Stimulated activated naive CD8-positive, alpha-beta T cell treated with anti-CD3 and anti-CD28 coated beads, Interleukin-15, Interleukin-2, amounts not matched to agents 100 U/mL and 50 U/mL, for 24 hours (primary cell): Measurements from ENCODE around the gene FASN.
A peak's percentile ranks its signal among the peaks of the same experiment; 100 is the strongest.

ENCODE experiments used
- ATAC-seq: fragments of 150-1000 bp; cut with Tn5 transposase; one replicate; pipeline ENCODE4 v1.10.0; 2021
- DNase-seq: peaks from one replicate; pipeline ENCODE4 v3.0.0; 2021

The FASN gene

GRCh38 chr17:82101301-82101715 lies 3.3 kb upstream of the FASN start:
- DNase-seq: no peak
- no peak for ATAC-seq

DNA sequence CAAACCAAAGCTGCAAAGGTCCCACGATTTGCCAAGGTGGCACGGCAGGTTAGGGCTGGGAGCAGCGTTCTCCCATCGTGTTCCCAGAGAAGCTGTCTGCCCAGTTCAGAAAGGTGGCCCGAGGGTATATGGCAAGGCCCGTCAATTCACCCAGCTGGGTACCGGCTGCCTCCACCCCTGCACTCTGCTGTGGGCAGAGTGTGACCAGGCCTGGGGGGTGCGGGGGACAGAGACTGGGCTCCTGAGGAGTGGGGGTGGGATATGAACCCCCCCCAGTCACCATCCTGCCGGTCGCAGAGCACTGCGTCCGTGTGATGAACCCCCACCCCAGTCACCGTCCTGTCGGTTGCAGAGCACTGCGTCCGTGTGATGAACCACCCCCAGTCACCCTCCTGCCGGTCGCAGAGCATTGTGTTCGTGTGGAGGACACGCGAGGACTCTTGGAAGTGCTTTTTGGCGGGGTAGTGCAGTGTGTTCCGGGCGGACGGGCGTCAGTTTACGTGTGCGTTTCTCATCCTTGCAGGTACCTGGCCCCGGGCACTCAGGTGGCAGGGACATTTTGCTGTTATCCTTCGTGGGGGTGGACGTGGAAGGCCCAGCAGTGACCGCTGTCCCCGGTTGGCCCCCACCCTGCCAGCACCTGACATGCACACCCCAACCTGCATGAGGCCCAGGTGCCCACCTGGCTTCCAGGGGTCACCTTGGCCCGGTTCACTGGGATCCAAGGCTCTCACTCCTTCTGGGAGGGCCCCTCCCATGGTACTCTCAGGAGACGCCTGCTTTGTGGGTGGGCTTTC lies 2.7 kb upstream of the FASN start:
- DNase-seq: no peak
- ATAC-seq: no peak

GRCh38 chr17:82098939-82099763 lies 1.1 kb upstream of the FASN start:
- DNase-seq (no peak), ATAC-seq (peak; percentile 3)

GRCh38 chr17:82097919-82098168 lies 192 bp downstream of the FASN start:
- ATAC-seq: no peak
- no peak for DNase-seq

DNA sequence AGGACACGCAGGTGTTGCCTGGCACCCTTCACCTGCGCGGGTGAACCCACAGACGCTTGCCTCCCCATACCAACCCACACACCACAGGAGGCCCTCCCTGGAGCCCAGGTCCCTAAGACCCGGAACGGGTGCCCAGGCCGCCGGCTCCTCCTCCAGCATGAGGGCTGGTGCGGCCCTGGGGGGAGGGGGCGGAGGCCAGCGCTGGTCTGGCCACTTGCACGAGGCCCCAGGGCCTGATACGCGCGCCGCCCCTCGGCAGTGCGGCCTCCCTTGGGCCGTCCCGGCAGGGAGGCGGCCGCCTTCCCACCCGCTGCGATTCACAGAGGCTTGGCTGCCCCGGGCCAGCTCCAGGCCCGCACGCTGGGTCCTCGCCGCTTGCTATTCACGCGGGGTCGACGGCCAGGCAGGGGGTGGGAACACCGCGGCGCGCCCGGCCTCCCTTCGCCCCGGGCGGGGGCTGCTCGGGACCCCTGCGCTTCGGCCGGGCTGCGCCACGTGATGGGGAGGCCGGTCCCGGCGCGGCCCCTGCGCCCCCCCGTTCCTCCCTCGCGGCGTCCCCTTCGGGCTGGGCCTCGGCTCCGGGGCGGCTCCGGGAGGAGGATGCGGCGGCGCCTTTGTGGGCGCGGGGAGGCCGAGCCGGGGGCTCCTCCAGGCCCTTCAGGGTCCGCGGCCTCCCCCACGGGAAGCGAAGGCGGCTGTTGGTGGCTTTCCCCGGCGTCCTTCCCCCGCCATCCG lies 685 bp downstream of the FASN start:
- ATAC-seq (no peak), DNase-seq (peak; percentile 42)

GRCh38 chr17:82096709-82097183 lies 1.3 kb downstream of the FASN start:
- ATAC-seq: no peak
- no peak for DNase-seq

GRCh38 chr17:82095777-82096708 lies 2.0 kb downstream of the FASN start:
- ATAC-seq: no peak
- no peak for DNase-seq

DNA sequence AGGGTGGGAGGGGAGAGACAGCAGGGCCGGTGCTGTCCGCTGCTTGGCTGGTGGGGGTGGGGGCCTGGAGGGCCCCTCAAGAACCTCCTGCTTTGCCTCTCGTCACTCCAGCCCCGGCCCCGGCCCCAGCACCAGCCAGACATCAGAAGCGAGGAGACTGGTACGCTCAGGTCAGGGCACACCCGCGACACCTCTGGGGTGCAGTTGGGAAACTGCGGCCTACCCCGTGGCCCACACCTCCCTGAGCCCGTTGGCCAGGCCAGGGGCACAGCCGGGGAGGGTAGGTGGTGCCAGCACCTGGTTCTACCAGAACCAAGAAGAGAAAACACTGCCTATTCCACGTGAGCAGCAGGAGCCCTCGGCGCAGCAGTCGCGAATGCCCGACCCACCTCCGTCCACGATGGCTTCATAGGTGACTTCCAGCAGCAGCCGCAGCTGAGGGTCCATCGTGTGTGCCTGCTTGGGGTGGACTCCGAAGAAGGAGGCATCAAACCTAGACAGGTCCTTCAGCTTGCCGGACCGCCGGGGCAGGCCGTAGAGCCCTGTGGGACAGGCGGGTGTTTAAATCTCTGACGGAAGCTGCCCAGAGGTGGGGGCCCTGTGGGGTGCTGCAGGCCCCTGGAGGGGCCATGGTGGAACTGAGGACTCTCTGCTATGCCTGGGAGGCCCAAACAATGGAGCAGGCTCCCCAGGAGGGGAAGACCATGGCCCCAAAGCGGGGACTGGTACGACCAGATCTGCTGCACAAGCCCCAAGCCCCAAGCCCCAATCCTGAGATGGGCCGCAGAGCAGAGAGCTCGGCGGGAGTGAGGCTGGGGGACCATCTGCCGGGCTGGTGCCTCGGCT lies 2.9 kb downstream of the FASN start:
- DNase-seq: no peak

DNA sequence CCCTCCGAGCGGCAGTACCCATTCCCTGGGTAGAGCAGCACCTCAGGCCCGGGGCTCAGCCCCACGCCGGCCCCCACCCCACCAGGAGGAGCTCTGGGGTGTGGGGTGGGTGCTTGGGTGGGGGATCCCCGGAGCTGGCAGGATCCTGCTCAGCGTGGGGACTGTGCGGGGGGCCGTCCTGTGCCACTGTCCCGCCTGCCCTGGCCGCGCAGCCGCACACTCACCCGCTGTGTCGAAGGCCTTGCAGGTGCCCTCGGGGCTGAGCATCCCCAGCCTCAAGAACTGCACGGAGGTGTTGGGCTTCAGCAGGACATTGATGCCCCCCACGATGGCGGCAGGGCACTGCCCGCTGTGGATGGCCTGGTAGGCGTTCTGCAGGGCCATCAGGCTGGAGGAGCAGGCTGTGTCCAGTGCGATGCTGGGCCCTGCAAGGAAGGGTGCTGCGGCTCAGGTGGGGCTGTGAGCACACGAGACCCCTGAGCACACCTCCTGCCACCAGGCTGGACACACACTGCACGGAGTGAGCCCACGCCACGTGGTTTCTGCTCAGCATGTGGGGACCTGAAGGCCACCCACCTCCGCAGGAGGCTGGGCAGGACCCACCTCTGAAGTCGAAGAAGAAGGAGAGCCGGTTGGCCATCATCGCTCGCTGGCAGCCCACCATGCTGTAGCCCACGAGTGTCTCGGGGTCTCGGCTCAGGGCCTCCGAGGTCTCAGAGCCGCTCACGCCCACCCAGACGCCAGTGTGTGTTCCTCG lies 4.9 kb downstream of the FASN start:
- DNase-seq: no peak
- ATAC-seq: no peak

More for the DNA sequence above, 2.9 kb downstream of the FASN start:
- no peak for ATAC-seq

- DNase-seq (no peak), ATAC-seq (no peak)
Measured at GRCh38 chr17:82092628-82092994, 5.4 kb downstream of the FASN start.

DNA sequence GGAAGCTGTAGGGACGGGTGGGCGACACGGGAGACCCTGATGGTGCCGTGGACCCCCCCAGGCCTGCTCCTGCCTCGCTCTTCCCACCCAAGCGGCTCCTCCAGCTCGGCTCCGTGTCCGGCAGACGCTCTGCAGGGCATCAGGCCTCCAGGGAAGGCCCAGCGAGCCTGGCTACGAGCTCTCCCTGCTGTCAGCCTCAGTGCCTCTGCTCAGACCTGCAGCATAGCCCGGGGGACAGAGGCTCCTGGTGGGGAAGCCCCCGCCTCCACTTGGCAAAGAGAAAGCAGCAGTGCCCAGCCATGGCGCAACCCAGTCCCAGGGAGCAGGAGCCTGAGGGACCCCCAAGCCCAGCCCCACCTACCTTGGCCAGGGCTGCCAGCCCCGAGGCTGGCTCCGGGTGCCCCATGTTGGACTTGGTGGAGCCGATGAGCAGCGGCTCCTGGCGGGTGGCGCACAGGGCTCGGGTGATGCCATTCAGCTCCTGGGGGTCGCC lies 5.9 kb downstream of the FASN start:
- no peak for ATAC-seq
- no peak for DNase-seq

DNA sequence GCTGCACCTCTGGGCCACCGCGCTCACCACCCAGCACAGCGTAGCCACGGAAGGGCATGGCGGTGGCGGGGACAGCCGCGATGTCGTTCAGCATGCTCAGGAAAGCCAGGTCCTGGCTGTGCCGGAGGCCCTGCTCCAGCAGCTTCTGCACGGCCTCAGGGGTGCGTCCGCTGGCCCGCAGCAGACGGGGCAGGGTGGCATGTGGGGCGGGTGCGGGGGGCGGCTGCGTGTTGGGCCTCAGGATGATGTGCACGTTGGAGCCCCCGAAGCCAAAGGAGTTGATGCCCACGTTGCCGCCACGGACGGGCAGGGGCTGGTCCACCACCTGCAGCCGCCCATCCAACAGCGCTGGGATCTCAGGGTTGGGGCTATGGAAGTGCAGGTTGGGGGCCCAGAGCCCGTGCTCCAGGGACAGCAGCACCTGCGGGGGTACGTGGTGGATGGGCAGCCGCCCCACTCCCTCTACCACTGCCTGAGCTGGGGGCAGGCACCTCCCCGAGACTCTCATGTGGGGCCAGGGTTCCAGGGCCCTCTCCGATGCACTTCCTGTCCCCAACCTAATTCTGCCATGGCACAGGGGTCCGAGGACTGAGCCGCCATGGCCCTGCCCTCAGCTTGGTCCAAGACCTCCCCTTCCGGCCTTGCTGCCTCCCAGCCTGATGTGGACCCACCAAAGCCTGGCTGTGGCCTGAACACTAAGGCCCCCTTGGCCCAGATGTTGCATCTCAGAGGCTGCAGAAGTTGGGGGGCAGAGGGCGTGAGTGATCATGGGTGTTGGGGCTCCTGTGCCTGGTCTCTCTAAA lies 6.6 kb downstream of the FASN start:
- ATAC-seq: no peak
- DNase-seq: no peak

- ATAC-seq (no peak), DNase-seq (no peak)
Measured at GRCh38 chr17:82090549-82091263, 7.3 kb downstream of the FASN start.

DNA sequence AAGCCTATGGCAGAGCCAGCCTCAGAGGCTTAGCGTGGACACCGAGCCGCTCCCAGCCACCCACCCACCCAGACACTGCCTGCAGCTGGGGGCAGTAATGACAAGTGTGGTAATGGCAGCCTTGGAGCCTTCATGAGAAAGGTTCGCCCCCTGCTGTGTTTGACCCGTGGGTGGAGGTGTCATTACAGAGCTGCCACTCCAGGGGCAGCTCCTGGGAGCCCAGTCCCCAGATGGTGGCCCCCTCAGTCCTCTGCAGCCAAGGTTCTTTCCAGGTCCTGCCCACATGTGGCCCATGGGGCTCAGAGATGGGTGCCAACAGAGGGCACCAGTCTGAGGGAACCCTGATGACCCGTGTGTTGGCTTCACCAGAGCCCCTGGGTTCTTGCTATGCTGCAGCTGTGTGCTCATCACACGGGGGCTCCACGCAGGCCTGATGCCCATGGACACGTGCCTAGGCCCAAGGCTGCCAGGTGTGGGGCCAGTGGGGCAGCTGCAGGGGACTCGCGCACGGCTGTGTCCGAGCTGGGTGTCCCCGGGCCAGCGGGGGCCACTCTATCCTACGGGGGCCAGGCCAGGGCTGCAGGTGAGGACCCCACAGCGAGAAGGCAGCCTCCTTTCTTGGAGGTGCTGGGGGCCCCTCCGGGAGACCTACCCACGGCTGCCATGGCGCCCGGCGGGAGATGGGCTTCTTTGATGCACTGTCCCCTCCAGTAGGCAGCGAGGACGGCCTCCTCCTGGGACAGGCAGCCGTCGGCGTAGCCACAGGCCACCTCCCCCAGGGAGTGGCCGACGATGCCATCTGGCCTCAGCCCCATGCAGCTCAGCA lies 8.1 kb downstream of the FASN start:
- no peak for DNase-seq
- no peak for ATAC-seq

DNA sequence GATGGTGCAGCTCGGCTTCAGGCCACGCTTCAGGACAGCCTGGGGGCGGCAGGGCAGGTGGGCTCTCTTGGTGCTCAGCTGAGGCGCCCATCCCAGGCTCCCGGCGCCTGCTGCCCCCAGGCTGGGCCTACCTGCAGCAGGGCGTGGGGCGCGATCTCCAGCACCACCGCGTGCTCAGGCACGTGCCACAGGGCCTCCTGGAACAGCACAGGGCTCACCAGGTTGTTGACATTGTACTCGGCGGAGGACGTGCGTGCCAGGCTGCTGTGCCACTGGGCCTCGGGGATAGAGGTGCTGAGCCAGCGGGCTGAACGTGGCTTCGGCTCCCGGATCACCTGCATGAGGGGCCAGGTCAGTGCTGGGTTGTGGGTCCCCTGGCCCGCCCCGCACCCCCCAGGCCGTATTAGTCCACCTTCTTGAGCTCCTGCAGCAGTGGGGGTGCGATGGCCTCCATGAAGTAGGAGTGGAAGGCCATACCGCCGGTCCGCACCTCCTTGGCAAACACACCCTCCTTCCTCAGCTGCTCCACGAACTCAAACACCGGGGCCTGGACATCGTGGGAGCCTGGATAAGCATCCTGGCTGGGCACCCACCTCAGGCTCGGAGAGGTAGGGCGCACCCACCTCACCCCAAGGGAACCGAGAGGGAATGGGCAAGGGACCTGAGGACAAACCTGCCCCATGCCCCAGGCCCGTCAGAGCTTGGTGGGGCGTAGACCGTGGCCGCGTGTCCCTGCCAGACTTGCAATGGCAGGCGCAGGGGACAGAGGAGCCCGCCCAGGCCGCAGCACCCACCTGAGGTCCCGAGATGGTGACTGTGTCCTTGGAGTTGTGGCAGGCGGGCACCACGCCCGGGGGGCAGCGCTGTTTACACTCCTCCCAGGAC lies 9.0 kb downstream of the FASN start:
- ATAC-seq: no peak
- DNase-seq: no peak
